ENCODE measurements around the gene SLIT3.

The SLIT3 gene

DNA sequence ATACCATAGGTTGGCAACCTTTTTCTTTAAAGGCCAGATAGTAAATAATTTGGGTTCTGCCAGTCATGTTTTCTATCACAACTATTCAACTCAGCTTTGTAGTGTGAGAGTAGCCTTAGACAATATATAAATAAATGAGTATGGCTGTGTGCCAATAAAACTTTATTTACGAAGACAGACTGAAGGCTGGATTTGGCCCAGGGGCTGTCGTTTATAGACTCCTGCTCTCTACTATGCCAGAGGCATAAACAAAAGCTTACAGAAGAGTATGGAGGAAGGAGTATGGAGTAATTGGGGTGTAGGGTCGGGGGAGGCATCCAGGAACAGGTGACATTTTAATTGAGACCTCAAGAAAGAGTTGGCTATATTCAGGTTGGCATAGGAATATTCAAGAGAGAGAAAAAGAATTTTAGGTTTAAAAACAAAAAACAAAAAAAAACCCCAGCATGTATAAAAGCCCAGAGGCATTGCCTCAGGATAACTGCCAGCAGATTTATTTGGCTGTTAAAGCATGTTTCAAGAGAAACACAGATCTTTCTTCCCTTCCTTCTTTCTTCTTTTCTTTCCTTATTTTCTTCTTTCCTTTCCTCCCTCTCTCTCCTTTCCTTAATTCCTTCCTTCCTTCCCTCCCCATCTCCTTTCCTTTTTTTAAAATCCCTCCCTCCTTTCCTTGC is 39.9 kb downstream of the SLIT3 start:
- DNase-seq: no peak

DNA sequence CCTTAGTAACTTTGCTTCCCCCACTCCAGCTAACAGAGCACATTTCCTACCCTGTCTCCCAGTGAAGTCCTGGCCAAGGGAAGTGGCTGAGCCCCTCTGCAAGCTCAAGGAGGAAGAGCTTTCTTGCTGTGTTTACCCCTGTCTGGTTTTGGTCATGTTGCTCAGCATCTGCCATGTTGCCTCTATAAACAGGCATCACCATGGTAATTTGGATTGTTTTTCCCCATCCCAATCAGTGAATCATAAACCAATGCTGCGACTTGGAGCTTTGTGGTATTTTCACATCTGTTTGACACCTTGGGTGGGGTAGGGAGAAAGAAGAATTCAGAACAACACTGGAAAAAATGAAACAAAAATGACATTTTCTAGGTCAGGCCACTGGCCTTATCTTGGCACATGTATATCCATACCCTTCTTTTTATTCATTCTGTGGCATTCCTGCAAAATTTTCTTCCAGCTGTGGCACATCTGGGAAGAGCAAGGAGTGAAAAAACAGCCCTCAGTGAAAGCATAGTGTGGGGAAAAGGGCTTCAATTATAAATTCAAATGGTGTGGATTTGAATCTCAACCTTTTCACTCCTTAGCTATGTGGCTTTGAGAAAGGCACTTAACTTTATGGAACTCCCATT is 42.5 kb downstream of the SLIT3 start:
- DNase-seq: no peak

DNA sequence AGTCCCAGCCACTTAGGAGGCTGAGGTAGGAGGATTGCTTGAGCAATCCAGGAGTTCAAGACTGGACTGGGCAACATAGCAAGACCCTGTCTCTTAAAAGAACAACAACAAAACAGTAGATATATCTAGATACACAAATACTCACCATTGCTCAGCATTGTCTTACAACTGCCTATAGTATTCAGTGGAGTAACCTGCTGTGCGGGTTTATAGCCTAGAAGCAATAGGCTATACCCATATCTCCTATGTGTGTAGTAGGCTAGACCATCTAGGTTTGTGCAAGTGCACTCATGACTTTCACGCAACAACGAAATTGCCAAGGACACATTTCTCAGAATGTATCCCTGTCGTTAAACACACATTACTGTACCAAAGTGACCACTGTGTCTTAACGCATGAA is 44.7 kb downstream of the SLIT3 start:
- no peak for DNase-seq

DNA sequence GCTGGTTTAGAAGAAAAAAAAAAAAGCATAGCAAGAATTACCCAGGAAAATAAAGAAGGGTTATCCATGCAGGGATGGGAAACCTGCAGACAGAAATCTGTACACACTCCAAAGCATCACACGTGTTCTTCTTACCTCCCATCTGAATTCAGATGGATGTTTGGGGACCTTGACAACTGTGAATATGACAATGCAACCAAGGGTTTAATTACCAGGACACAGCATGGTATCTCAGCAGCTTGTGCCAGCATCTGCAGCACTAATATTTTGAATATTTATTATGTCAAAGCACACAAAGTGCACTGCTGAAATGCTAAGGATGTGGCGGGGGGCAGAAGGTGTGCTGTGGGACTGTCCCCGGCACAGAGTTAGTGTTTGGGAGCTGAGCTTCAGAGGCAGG is 47.9 kb downstream of the SLIT3 start:
- DNase-seq: no peak

DNA sequence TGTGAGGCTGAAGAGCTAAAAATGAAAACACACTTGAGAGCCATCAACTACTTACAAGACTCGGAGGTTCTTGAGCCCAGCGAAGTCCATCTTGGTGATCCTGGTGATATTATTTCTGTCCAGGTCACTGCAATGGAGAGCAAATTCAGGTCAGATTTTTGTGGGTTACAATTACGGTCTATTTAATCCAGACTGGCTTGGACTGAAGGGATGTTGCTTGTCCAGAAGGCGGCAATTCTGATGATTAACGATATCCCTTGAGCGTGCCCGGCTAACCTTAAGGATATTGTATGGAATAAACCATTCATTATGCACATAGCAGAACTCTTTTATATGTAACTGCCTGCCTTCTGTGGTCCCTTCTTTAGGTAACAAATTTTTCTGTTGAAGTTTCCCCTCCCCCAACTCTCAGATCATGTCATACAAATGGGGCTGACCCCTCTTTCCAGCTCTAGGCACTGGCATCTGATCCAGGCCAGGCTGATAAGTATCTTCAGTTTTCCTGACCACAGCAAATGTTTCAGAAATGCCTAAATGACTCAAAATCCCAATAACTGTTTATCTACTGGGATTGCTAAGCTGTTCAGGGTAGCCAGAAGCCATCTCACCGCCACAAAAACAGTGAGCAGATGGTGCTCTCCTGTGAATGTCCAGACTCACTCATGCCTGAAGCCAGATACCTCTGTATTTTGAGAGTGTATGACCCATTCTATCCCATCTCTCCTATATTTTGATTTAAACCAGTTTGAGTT is 49.4 kb downstream of the SLIT3 start:
- no peak for DNase-seq

DNA sequence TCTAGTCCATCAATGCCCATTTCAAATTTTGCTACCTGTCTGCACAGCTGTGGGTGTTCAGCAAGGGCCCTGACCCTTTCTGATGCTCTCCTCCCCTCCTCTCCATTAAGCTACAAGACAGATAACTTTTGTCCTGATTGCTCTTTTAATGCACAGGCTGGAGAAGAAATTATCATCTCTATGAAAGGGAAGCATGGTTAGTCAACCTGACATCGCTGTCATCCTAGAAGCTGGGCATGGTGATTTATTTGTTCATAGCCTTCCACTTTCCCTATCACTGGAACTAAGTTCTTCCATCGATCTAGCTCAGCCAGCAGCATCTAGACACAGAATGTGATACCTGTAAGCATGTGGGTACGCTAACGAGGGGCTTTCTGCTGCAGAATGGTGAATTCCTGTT is 50.1 kb downstream of the SLIT3 start:
- DNase-seq: no peak

DNA sequence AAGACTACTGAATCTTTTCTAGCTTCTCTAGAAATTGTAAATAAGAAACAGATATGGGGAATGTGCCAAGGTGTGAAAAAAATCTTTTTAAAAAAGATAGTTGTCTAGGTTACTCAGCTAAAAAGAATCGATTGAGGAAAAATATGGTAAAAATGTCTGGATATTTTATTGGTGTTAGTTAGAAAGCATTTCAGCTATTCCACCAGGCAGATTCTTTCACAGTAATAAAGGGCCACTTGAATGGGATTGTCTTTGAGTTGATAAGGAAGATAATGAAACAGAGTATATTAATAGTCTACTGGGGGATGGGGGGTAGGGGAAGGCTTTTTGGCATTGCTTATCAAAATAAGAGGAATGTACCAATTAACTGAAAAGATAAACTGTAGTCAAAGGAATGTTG is 51.9 kb downstream of the SLIT3 start:
- no peak for DNase-seq

DNA sequence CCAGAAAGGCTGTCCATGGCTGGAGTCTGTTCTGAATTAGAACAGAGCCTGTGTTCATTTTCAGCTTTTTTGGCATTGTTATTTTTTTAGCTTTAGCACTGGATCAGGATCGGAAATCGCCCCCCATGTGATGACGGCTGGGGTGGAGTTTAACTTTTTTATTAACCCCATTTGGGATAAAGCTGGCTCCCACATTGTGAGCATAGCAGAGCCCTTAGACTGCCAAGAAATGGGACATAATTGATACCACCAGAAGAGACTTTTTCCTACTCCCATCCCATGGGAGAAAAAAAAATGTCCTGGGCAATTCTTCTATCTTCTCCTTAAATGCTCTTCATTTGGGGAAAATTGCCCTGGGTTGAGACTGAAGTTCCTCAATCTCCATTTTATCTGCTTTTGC is 52.4 kb downstream of the SLIT3 start:
- no peak for DNase-seq

DNA sequence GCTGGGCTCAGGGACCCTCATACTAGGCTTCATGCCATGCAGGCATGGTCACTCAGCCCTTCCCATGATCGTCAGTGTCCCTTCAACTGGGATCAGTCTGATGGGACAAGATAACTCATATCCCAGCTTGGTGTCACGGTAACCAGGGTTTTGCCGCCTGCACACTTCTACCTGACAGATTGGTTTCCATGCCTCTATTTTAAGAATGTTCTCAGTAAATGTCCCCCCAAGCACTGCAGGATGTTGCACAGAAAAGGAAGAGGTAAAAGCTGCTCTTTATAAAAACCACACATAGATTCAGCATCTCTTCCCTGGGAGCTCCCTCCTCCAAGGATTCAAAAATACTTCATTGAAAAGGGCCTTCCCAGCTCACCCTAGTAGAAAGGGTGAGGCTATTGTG is 56.1 kb downstream of the SLIT3 start:
- DNase-seq: no peak

DNA sequence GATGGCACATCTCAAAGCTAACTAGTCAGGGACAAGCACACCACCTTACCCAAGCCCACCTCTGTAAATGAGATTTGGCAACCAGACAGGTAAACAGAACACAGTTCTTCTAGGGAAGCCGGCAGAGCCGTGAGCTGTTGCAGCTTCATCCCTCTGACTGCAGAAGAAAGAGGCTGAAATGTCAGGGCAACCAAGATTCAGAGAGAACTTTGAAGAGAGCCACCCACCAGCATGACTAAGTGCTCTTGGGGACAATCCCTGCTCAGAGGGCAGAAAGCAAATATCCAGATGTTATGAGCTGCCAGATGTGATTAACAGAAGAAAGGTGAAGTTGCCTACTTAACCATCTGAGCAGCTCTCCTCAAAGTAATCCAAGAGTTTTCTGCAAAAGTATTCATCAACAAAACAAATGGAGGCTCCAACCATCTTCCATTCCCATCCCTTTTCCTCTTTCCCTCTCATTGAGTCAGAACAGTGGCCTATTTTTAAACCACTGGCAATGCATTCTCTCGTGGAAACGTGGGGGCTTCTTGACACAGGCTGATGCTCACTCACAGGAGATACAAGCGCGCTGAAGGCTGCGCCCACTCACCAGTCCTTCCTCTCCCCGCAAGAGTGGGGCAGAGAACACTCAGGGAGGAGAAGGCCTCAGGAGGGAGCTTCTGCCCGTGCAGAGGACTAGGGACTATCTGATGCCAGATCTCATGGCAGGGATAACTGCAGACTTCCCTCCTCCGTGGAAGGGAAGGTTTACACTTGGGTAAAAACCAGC is 57.1 kb downstream of the SLIT3 start:
- DNase-seq: no peak

DNA sequence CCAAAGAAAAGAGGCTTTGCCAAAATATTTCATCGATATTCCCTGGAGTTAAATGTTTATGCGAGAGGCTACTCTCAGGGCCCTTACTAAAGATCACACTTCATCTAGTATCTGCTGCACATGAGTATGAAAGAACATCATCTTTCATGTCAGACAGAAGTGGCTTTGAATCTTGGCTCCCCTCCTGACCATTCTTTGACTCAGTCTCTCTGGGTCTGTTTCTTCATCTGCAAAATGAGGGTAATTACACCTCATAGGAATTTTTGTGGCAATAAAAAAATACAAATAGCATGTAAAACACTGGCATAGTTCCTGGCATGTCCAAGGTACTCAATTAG is 58.1 kb downstream of the SLIT3 start:
- no peak for DNase-seq

DNA sequence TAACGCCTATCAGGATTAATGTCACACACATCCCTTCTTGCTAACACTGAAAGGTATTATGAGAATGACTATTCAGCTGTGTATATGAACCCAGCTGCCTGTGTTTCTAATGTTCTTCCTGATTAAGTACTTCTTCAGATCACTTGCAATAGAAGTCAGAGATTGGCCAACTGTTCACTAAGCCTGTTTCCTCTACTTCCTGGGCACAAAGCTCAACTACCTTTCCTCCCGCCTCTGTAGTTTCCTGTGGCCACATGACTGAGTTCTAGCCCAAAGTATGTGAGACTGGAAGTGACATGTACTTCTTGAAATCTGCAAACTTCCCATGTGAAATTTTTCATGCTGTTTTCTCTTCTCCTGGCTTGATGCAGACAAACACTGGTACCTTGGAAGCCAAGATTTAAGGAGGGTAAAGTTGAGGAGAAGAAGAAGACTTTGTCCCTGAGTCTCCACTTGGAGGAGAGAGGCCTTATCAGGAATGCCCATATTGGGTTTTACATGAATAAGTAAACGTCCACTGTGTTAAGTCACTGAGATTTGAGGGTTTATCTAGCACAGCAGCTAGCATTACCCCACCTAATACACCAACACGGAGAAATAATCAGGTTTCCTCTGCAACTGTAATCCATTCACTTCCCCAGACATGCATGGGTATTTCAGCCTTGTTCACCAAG is 58.6 kb downstream of the SLIT3 start:
- DNase-seq: no peak

DNA sequence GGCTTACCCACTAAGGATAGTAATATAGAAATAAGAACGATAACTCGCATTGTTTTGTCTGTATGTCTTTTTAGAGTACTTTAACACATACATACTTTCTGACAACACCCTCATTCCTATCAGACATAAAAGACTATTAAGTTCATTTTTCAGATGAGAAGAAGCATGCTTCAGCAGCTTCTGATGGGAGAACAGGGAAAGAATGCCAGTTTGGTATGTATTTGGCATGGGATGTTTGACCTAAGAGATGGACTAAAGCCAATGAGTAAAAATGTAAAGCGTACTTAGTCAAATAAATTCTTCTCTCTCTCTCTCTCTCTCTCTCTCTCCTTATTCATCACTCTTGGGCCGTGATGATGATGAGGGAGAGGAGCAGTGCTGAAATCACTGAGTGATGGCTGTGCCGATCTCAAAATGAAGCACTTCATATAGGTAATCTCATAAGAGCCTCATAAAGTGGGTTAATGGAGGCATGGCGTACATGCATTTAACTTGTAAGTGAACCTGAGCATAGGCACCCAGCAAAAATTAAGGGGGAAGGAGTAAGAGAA is 71.5 kb downstream of the SLIT3 start:
- DNase-seq: no peak

DNA sequence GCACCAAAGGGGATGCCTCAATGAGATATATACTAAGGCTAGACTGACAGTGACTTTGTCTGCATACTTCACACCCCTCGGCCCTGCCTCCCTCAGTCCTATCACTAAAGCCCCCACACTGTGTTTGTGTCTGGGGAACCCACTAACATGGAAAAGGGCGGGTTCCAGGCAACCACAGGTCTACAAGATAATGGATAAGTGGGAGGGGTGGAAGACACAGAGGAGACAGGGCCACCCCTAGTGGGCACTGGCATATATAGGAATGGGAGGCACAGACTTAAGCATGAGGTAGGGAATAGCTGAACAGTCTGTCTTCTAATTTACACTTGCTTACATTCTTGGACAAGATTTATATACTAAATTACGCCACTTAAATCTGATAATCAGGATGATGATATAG is 74.0 kb downstream of the SLIT3 start:
- DNase-seq: no peak

DNA sequence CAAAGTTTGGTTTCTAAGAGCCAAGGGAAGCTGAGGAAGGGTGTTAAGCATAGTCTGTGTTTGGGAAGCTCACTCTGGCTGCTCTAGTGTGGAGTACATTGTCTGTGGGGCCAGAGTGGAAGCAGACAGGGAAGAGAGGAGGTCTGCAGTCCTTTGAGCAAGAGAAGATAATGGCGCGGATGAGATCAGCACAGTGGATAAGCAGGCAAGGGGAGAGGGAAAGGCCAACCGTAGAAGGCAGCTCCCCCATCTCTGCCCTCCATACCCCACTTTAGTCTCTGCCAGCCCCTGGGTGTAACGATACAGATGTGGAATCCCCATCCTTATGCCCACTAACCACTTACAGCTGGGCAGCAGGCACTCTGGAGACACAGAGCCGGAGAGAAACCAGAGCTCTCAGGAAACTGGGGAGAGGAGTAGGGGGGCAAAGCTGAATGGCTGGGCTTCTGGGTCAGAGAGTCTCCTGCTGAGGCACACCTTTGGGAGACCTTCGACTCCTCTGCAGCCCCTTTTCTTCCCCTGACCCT is 75.0 kb downstream of the SLIT3 start:
- DNase-seq: no peak

DNA sequence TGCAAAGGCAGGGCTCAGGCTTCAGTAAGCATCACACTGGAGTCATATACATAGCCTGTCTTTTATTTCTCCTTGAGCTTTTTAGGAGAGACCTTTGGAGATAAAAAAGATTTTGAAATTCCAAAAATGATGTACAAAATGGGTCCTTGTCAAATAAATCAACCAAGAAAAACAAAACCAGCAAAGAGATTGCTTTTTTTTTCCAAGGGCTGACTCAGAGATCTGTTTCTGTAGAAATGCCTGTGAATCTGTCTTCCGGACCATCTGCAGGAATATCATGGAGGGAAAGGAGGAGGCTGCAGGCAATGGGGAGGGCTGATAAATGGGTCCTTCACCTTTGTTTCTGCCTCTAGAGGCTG is 77.4 kb downstream of the SLIT3 start:
- no peak for DNase-seq

DNA sequence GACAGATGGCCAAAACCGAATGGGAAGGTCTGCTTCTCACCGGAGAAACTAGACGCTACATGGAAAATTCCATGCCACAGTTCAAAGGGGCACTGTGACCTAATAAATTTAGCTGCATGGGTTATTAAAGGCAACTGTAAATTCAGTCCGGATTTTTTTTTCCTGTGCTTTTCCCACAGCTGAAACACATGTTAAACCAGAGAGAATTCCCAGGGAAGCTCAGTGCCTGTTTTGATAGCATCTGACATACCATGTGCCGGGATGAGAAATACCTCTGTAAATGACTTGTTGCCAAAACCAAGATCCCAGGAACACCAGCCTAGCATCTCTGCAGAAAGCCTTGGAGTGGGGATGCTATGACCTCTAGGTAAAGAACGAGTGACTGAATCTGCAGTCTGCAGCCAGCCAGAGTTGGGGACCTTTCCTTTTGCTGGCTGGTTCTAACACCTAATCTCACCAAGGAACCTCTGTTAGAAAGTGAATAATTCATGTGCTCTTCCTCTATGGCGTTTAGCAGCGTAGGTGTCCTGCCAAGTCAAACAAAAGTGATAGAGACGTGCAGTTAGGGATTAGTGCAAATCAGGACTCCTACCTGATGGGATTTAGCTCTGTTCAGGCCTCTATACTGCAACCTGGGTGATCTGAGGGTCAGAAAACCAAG is 77.9 kb downstream of the SLIT3 start:
- no peak for DNase-seq

DNA sequence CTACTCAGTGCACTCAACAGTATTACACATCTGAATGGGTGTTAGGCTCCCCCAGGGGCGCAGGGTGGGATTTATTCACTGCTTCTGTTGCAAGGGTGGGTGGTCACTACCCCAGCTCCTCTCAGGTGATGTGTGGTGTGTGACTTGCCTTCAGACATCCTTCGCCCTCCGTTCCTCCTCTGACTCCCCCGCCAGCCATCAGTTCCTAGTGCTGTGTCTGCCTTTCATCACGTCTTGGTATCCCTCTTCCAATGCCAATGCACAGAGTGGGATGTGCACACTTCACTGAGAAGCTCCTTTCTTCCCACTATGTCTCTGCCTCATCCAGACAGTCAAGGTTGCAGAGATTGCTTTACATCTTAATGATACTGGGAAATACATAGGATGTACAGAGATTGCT is 79.4 kb downstream of the SLIT3 start:
- DNase-seq: no peak

DNA sequence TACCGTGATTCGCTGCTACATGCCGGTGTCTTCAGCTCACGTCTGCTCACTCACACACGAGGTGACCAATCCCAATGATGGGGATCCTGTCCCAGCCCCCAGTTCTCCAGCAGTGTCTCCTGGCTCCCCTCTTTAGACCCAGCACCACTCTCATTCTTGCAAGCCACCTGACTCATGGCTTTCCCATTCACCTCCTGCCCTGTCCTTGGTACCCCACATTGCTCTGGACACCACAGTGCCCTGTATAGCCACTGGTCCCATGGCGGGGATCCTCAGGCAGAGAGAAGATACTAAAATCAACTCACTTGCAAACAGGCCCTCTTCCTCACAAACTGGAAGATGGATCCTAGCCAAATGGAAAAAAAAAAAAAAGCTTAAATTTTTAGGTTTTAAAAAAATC is 81.0 kb downstream of the SLIT3 start:
- no peak for DNase-seq

DNA sequence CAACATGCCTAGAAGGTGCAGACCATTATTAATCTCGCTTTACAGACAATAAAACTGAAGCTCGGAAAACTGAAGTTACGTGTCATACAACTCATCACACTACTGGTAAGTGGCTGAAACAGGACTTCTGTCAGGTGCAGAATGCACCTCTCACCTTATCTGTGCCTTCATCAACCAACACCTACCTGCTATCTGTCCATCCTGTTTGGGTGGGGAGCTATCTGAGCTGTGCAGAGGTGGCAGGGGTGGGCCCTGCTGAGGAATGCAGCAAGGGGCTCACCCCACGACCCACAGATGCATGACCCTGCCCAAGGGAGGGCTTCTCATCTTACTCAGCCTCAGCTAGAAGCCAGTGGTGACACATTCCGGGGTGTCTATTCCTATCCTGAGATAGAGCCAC is 81.6 kb downstream of the SLIT3 start:
- no peak for DNase-seq

DNA sequence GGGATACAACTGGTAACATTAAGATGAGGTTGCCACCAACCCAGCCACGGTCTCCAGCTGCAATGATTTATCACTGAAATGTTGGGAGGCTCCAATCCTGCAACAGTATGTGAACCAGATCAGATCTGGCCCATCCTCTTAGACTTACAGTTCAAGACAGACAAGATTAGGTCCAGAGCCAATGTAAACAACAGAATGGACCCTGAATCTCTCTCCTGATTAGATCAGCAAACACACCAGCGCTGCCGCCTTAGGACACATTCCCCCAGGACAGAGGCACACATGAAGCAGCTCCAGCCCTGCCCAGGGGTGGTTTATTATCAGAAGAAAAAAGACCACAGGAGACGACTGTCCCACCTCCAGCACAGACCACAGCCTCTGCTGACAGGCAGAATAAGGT is 82.1 kb downstream of the SLIT3 start:
- no peak for DNase-seq

DNA sequence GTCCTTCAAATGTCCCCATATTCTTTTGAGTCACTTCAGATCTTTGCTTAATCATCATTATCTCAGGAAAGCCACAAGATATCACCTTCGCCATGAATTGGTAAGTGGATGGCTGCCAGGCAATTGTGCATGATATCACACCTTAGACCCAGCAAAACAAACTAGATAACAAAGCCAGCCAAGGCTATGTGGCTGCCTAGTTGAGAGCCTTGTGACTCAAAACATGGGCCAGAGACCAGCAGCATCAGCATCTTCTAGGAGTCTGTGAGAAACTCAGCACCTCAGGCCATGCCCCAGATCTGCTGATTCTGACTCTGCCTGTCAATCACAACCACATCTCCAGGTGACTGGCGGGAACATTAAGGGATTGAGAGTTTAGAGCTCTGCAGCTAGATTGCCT is 82.8 kb downstream of the SLIT3 start:
- DNase-seq: no peak
